HepG2 (cell line): Measurements from ENCODE around the gene BRINP1.

Experiments
- ATF1 ChIP-seq: IDR thresholded peaks from 2 replicates; pipeline ENCODE4 v1.6.1; 2016; ENCODE audit warnings: mild to moderate bottlenecking, control low read depth
- BCLAF1 ChIP-seq: fragments of 450-650 bp; IDR thresholded peaks from 2 replicates; pipeline ENCODE4 v1.6.1; 2017; ENCODE audit warnings: mild to moderate bottlenecking
- BRCA1 ChIP-seq: sonication (generic); formaldehyde crosslinking; IDR thresholded peaks from 2 replicates; pipeline ENCODE4 v1.4.0; 2020; ENCODE audit warnings: missing genetic modification reagents
- CEBPB ChIP-seq: IDR thresholded peaks from 2 replicates; pipeline ENCODE4 v1.6.1; 2011; ENCODE audit warnings: low read depth, low read length, improper control_type of control experiment, borderline replicate concordance
- ELF1 ChIP-seq: sonication (generic); formaldehyde crosslinking; IDR thresholded peaks from 2 replicates; pipeline ENCODE4 v1.4.0; 2020; ENCODE audit warnings: missing genetic modification reagents
- EZH2 ChIP-seq: conservative IDR thresholded peaks from 2 replicates; pipeline ENCODE4 v1.6.1; 2012; ENCODE audit warnings: mild to moderate bottlenecking, low read depth, low read length, moderate library complexity
- FOXP1 ChIP-seq, 2 experiments: fragments of 450-650 bp in 1 of 2; IDR thresholded peaks; 2 replicates each; pipeline ENCODE4 v1.6.1; 2017 to 2018; ENCODE audit warnings: antibody characterized with exemption in 1 of 2
- NFKB2 ChIP-seq: sonication (generic); formaldehyde crosslinking; IDR thresholded peaks from 2 replicates; pipeline ENCODE4 v1.4.0; 2020; ENCODE audit warnings: missing genetic modification reagents, borderline replicate concordance
- POLR2A ChIP-seq, 2 experiments: IDR thresholded peaks; 2 replicates each; pipeline ENCODE4 v1.6.1; 2011; ENCODE audit warnings: low read depth in 2 of 2, low read length in 2 of 2, mild to moderate bottlenecking in 1 of 2, moderate library complexity in 1 of 2; ENCODE audit not compliant: insufficient read depth in 1 of 2
- PRDM15 ChIP-seq: sonication (generic); formaldehyde crosslinking; IDR thresholded peaks from 2 replicates; pipeline ENCODE4 v1.4.0; 2020; ENCODE audit warnings: missing genetic modification reagents
- SMC3 ChIP-seq: IDR thresholded peaks from 2 replicates; pipeline ENCODE4 v1.6.1; 2011; ENCODE audit warnings: low read length, improper control_type of control experiment
- SOX5 ChIP-seq: IDR thresholded peaks from 2 replicates; pipeline ENCODE4 v1.6.1; 2016; ENCODE audit warnings: borderline replicate concordance
- STAT6 ChIP-seq: sonication (generic); formaldehyde crosslinking; IDR thresholded peaks from 2 replicates; pipeline ENCODE4 v1.4.0; 2020; ENCODE audit warnings: missing genetic modification reagents, mild to moderate bottlenecking, borderline replicate concordance

GRCh38 chr9:119284587-119285337 lies 84.5 kb downstream of the BRINP1 start:
- TF ChIP-seq STAT6 (no peak), FOXP1 (IDR thresholded peaks at IDR 0.05) (no peak), FOXP1 (CRISPR knock-in tag; IDR thresholded peaks at IDR 0.05) (no peak), BRCA1 (CRISPR knock-in tag) (no peak), POLR2A (IDR thresholded peaks at IDR 0.05; ENCODE audit: insufficient read depth in 1 of 2, low read depth in 2 of 2, low read length in 2 of 2) (no peak), NFKB2 (CRISPR knock-in tag) (no peak), ATF1 (CRISPR knock-in tag) (no peak), SOX5 (no peak), SMC3 (no peak), PRDM15 (CRISPR knock-in tag) (no peak), CEBPB (no peak), BCLAF1 (no peak), ELF1 (CRISPR knock-in tag) (no peak), EZH2 (no peak)
